OCI-LY1 (cell line): ENCODE results near the gene SYNDIG1.

Source experiments
- CTCF ChIP-seq: fragments of 200-600 bp; sonication (generic), shearing (Covaris generic); IDR thresholded peaks from 2 replicates; pipeline ENCODE4 v1.5.1; 2017; ENCODE audit warnings: mild to moderate bottlenecking, antibody characterized with exemption, low read length, moderate library complexity, mixed read lengths
- EZH2 ChIP-seq: fragments of 200-600 bp; sonication (generic), shearing (Covaris generic); IDR thresholded peaks from 2 replicates; pipeline ENCODE4 v1.8.0; 2017; ENCODE audit warnings: borderline replicate concordance, mixed run types, mild to moderate bottlenecking, antibody characterized with exemption, low read length, moderate library complexity, mixed read lengths

GRCh38 chr20:24507182-24507853 lies 37.9 kb downstream of the SYNDIG1 start:
- TF ChIP-seq CTCF (no peak), EZH2 (no peak)
